Activated T-cell treated with anti-CD3 and anti-CD28 coated beads, Interleukin-2, amount 50 U/mL, for 4 hours (primary cell): Measurements from ENCODE around the gene COL6A5. TPM values are rescaled to one million over a fixed set of nuclear protein-coding genes. Genes with fewer than 3 reads are reported as not detected.
"Not testable (repeated sequence)": the region's sequence is repeated elsewhere in the genome, so short reads cannot be mapped to it uniquely, and the experiment has no call there.

Experiments used
- ATAC-seq, 2 donors: fragments of 200-7000 bp; cut with Tn5 transposase; one replicate each; pipeline ENCODE4 v1.10.0; 2021
- DNase-seq: peaks from one replicate; pipeline ENCODE4 v3.0.0-alpha.2; 2020
- H3K27me3 Mint-ChIP-seq: one replicate; pipeline ENCODE4 v1.8.0; 2021; ENCODE audit warnings: low read depth, mixed read lengths
- H3K36me3 Mint-ChIP-seq: one replicate; pipeline ENCODE4 v1.8.0; 2022; ENCODE audit warnings: mixed read lengths; ENCODE audit not compliant: insufficient read depth
- H3K4me1 Mint-ChIP-seq: one replicate; pipeline ENCODE4 v1.8.0; 2021; ENCODE audit warnings: low read depth, mixed read lengths
- H3K4me3 Mint-ChIP-seq: one replicate; pipeline ENCODE4 v1.8.0; 2021; ENCODE audit warnings: mild to moderate bottlenecking, moderate library complexity, mixed read lengths
- H3K9me3 Mint-ChIP-seq: one replicate; pipeline ENCODE4 v1.8.0; 2021; ENCODE audit warnings: mixed read lengths
- total RNA-seq, 3 donors: library from RNA; stranded (reverse); gene quantifications; one replicate each; pipeline ENCODE4 v1.2.1, GENCODE V29; 2021

COL6A5 gene
- total RNA-seq, result not detected

- Mint-ChIP-seq H3K36me3 (no peaks in the 10 kb centered on the region), H3K9me3 (no peaks in the 10 kb centered on the region), H3K4me1 (no peaks in the 10 kb centered on the region), H3K4me3 (no peak within 1 kb of the TSS), H3K27me3 (peaks cover 32% of the 10 kb centered on the region)
- DNase-seq (no peak), ATAC-seq (no peak)
These were observed at the start of gene COL6A5 for GRCh38 chr3:130345487-130346079. COL6A5 (plus strand) TSS chr3:130345672; CDS start chr3:130373639, 27,967 bp downstream.

GRCh38 chr3:130299531-130299930, 45.9 kb upstream of the COL6A5 start:
- Mint-ChIP-seq H3K27me3 (peaks cover 11% of the 10 kb centered on the region), H3K4me1 (no peaks in the 10 kb centered on the region), H3K36me3 (no peaks in the 10 kb centered on the region), H3K4me3 (no peak overlapping the region), H3K9me3 (no peaks in the 10 kb centered on the region)
- ATAC-seq (no peak), DNase-seq (no peak)

DNA sequence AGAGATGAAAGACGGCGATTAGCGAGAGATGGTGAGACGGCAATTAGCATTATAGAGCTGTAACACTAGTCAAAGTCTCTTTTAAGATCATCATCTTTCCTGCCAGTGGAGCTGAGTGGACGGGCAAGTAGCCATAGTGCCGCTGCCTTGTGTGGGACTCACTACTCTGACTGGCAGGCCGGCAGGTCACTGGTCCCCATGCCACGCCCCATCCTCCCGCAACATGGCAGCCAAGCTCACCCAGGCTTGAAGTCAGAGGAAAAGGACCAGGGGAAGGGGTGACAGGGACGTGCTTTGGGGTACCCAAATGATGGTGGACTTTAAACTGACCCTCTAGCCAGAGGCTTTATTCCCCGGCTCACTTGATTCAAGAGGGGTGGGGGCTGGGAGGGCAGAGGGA, 44.6 kb upstream of the COL6A5 start:
- no peak for ATAC-seq
- H3K27me3 Mint-ChIP-seq, result peaks cover 7% of the 10 kb centered on the region
- H3K4me3 Mint-ChIP-seq, result no peak overlapping the region
- no peak for DNase-seq
- H3K9me3 Mint-ChIP-seq, result no peaks in the 10 kb centered on the region
- H3K36me3 Mint-ChIP-seq, result no peaks in the 10 kb centered on the region
- no peaks in the 10 kb centered on the region for H3K4me1 Mint-ChIP-seq

DNA sequence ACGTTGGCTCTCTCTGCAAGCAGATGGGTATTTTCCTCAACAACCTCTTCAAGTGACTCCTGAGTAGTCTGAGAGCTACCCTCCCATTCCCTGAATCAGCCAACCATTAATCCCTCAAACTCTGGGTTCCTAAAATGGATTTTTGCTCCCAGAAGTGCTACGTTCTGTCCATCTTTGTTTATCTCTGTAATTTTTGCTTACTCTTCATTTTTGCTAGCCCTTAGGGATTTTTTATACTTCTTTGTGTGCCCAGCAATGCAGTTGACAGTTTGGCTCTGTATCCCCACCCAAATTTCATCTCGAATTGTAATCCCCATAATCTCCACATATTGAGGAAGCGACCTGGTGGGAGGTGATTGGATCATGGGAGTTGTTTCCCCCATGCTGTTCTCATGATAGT, 35.4 kb upstream of the COL6A5 start:
- ATAC-seq, result no peak
- Mint-ChIP-seq H3K9me3 (no peaks in the 10 kb centered on the region), H3K4me1 (no peaks in the 10 kb centered on the region), H3K27me3 (peaks cover 31% of the 10 kb centered on the region), H3K36me3 (no peaks in the 10 kb centered on the region), H3K4me3 (no peak overlapping the region)
- no peak for DNase-seq

DNA sequence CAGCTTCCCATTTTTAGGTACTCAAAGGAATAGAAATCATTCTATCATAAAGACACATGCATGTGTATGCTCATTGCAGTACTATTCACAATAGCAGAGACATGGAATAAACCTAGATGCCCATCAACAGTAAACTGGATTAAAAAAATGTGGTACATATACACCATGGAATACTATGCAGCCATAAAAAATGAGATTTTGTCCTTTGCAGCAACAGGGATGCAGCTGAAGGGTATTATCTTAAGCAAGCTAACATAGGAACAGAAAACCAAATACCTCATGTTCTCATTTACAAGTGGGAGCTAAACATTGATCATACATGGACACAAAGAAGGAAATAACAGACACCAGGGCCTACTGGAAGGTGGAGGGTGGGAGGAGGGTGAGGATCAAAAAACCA, 33.1 kb upstream of the COL6A5 start:
- Mint-ChIP-seq H3K36me3 (no peaks in the 10 kb centered on the region), H3K4me1 (no peaks in the 10 kb centered on the region), H3K9me3 (no peaks in the 10 kb centered on the region), H3K4me3 (no peak overlapping the region), H3K27me3 (peaks cover 25% of the 10 kb centered on the region)
- DNase-seq (no peak), ATAC-seq (no peak)

DNA sequence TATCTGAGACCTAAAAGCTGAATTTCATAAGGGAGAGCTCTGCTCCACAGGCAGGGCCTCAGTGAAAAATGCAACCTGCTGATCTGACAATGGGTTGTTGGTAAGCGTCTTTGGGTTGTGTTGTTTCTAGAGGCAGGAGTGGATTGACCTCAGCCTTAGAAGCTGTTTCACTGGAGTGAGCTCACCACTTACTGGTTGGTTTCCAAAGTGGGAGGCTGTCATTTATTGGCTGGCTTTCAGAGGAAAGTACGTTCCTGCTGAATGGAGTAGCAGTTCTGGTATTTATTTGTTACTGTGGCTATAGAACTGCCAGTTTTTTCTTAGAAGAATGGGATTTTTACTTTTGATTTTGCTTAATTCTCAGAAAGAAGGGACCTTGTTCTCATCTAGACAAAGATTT, 29.3 kb upstream of the COL6A5 start:
- no peak for DNase-seq
- H3K4me3 Mint-ChIP-seq, result no peak overlapping the region
- peaks cover 23% of the 10 kb centered on the region for H3K27me3 Mint-ChIP-seq
- no peaks in the 10 kb centered on the region for H3K4me1 Mint-ChIP-seq
- no peaks in the 10 kb centered on the region for H3K36me3 Mint-ChIP-seq
- H3K9me3 Mint-ChIP-seq, result no peaks in the 10 kb centered on the region
- ATAC-seq, result no peak

- H3K9me3 Mint-ChIP-seq, result no peaks in the 10 kb centered on the region
- H3K36me3 Mint-ChIP-seq, result no peaks in the 10 kb centered on the region
- peaks cover 13% of the 10 kb centered on the region for H3K27me3 Mint-ChIP-seq
- H3K4me1 Mint-ChIP-seq, result no peaks in the 10 kb centered on the region
- ATAC-seq, result no peak
- H3K4me3 Mint-ChIP-seq, result no peak overlapping the region
- DNase-seq, result no peak
These were observed 22.0 kb upstream of the COL6A5 start for GRCh38 chr3:130323503-130323902.

DNA sequence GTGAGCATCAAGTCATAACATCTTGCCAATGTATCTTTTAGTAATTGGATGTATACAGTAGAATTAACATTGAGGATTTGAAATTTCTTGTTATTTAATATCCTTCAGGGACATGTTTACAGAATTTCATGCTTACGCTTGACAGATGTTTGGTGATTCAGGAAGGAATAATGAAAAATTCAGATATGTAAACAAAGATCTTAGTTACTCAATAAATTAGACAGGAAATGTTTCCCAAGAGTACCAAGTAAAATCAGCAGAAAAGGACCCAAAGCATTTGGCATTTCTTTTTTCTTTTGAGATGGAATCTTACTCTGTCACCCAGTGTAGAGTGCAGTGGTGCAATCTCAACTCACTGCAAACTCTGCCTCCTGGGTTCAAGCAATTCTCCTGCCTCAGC, 4.7 kb upstream of the COL6A5 start:
- no peaks in the 10 kb centered on the region for H3K36me3 Mint-ChIP-seq
- no peak for ATAC-seq

GRCh38 chr3:130341388-130341787, 4.1 kb upstream of the COL6A5 start:
- Mint-ChIP-seq H3K27me3 (peaks cover 18% of the 10 kb centered on the region), H3K9me3 (peaks cover 21% of the 10 kb centered on the region), H3K4me1 (no peaks in the 10 kb centered on the region), H3K36me3 (no peaks in the 10 kb centered on the region), H3K4me3 (no peak overlapping the region)
- DNase-seq (no peak), ATAC-seq (no peak)

More for the DNA sequence above, 4.7 kb upstream of the COL6A5 start:
- Mint-ChIP-seq H3K4me3 (no peak overlapping the region), H3K4me1 (no peaks in the 10 kb centered on the region), H3K27me3 (peaks cover 18% of the 10 kb centered on the region), H3K9me3 (peaks cover 25% of the 10 kb centered on the region)
- no peak for DNase-seq

- Mint-ChIP-seq H3K4me3 (no peak overlapping the region), H3K4me1 (no peaks in the 10 kb centered on the region), H3K27me3 (peaks cover 19% of the 10 kb centered on the region), H3K36me3 (no peaks in the 10 kb centered on the region), H3K9me3 (peaks cover 17% of the 10 kb centered on the region)
- DNase-seq (no peak), ATAC-seq (no peak)
These were observed 3.6 kb upstream of the COL6A5 start for GRCh38 chr3:130341882-130342281.

- H3K27me3 Mint-ChIP-seq, result peaks cover 24% of the 10 kb centered on the region
These were observed 2.4 kb upstream of the COL6A5 start for GRCh38 chr3:130342821-130343661.

GRCh38 chr3:130348258-130348657, 2.8 kb downstream of the COL6A5 start:
- not testable (repeated sequence) for H3K4me1 Mint-ChIP-seq, DNase-seq, ATAC-seq

More at GRCh38 chr3:130342821-130343661, 2.4 kb upstream of the COL6A5 start:
- Mint-ChIP-seq H3K4me1 (no peaks in the 10 kb centered on the region), H3K36me3 (no peaks in the 10 kb centered on the region), H3K9me3 (peaks cover 11% of the 10 kb centered on the region), H3K4me3 (no peak overlapping the region)
- DNase-seq (no peak), ATAC-seq (no peak)

GRCh38 chr3:130354430-130354829, 9.0 kb downstream of the COL6A5 start:
- no peaks in the 10 kb centered on the region for H3K4me1 Mint-ChIP-seq
- ATAC-seq (no peak), DNase-seq (no peak)
- H3K27me3 Mint-ChIP-seq, result no peaks in the 10 kb centered on the region
- no peak overlapping the region for H3K4me3 Mint-ChIP-seq
- H3K9me3 Mint-ChIP-seq, result no peaks in the 10 kb centered on the region
- no peaks in the 10 kb centered on the region for H3K36me3 Mint-ChIP-seq

More at GRCh38 chr3:130348258-130348657, 2.8 kb downstream of the COL6A5 start:
- not testable (repeated sequence) for H3K36me3 Mint-ChIP-seq, H3K9me3 Mint-ChIP-seq, H3K4me3 Mint-ChIP-seq
- peaks cover 27% of the 10 kb centered on the region for H3K27me3 Mint-ChIP-seq

GRCh38 chr3:130374033-130374432, 28.6 kb downstream of the COL6A5 start:
- no peaks in the 10 kb centered on the region for H3K36me3 Mint-ChIP-seq
- H3K4me1 Mint-ChIP-seq, result no peaks in the 10 kb centered on the region
- peaks cover 7% of the 10 kb centered on the region for H3K27me3 Mint-ChIP-seq
- no peak overlapping the region for H3K4me3 Mint-ChIP-seq
- DNase-seq, result no peak
- no peak for ATAC-seq
- H3K9me3 Mint-ChIP-seq, result no peaks in the 10 kb centered on the region

GRCh38 chr3:130374908-130375307, 29.4 kb downstream of the COL6A5 start:
- Mint-ChIP-seq H3K4me1 (no peaks in the 10 kb centered on the region), H3K9me3 (no peaks in the 10 kb centered on the region), H3K4me3 (no peak overlapping the region), H3K36me3 (no peaks in the 10 kb centered on the region), H3K27me3 (peaks cover 4% of the 10 kb centered on the region)
- ATAC-seq, result no peak
- DNase-seq, result no peak
